HepG2 (cell line): Measurements from ENCODE around the gene AGRP. TPM values are rescaled to one million over a fixed set of nuclear protein-coding genes. Genes with fewer than 3 reads are reported as not detected.

Experiments
- ELF3 ChIP-seq: IDR thresholded peaks from 2 replicates; pipeline ENCODE4 v1.6.1; 2016; ENCODE audit warnings: missing genetic modification reagents, missing compliant biosample characterization
- HNF1B ChIP-seq: sonication (generic); formaldehyde crosslinking; IDR thresholded peaks from 2 replicates; pipeline ENCODE4 v1.5.1; 2020; ENCODE audit warnings: mild to moderate bottlenecking, moderate library complexity, missing genetic modification reagents
- HOMEZ ChIP-seq: IDR thresholded peaks from 2 replicates; pipeline ENCODE4 v1.6.1; 2016; ENCODE audit warnings: low read depth
- ISL2 ChIP-seq: sonication (generic); formaldehyde crosslinking; IDR thresholded peaks from 2 replicates; pipeline ENCODE4 v1.5.0; 2020; ENCODE audit warnings: missing genetic modification reagents
- KDM2A ChIP-seq: sonication (generic); formaldehyde crosslinking; IDR thresholded peaks from 2 replicates; pipeline ENCODE4 v1.4.0; 2020; ENCODE audit warnings: low read depth, missing genetic modification reagents, borderline replicate concordance
- PHF5A ChIP-seq: IDR thresholded peaks from one replicate; pipeline ENCODE4 v1.6.1; 2018; ENCODE audit warnings: low read depth, missing genetic modification reagents; ENCODE audit not compliant: unreplicated experiment
- TBX3 ChIP-seq: fragments of 450-650 bp; IDR thresholded peaks from 2 replicates; pipeline ENCODE4 v1.6.1; 2017; ENCODE audit warnings: antibody characterized with exemption, mild to moderate bottlenecking, inconsistent platforms, borderline replicate concordance
- ZNF484 ChIP-seq: sonication (generic); formaldehyde crosslinking; IDR thresholded peaks from 2 replicates; pipeline ENCODE4 v1.5.1; 2020; ENCODE audit warnings: mild to moderate bottlenecking, low read depth, missing genetic modification reagents, borderline replicate concordance
- ZNF503 ChIP-seq: sonication (generic); formaldehyde crosslinking; IDR thresholded peaks from 2 replicates; pipeline ENCODE4 v1.4.0; 2020; ENCODE audit warnings: missing genetic modification reagents
- ZNF563 ChIP-seq: sonication (generic); formaldehyde crosslinking; IDR thresholded peaks from 2 replicates; pipeline ENCODE4 v1.8.0; 2022; ENCODE audit warnings: mild to moderate bottlenecking, moderate library complexity, missing genetic modification reagents
- ZNF687 ChIP-seq: sonication (generic); formaldehyde crosslinking; IDR thresholded peaks from 2 replicates; pipeline ENCODE4 v1.5.1; 2020; ENCODE audit warnings: mild to moderate bottlenecking, missing genetic modification reagents, moderate library complexity
- polyA plus RNA-seq, 8 experiments: library from polyadenylated mRNA; depleted of rRNA in 3 of 8; stranded (reverse) in 7 of 8; unstranded in 1 of 8; fragments of >200 nt; fragmentation: Illumina TruSeq in 4 of 8; extraction: Trizol in 4 of 8; gene quantifications; 2 replicates each; pipeline versions ENCODE4 v1.2.1 to v1.2.3, GENCODE V29; 2011 to 2016; ENCODE audit warnings: low read depth in 4 of 8, missing spikeins in 1 of 8, mixed read lengths in 1 of 8; ENCODE audit not compliant: insufficient read depth in 1 of 8
- total RNA-seq, 5 experiments: library from RNA; depleted of rRNA; stranded (reverse); fragments of >200 nt; fragmentation: Illumina TruSeq; extraction: Trizol; gene quantifications; 2 replicates each; pipeline ENCODE4 v1.2.3, GENCODE V29; 2016; ENCODE audit warnings: low read depth in 1 of 5

The AGRP gene
- total and polyA plus RNA-seq, 2 of the 13 experiments (the other 11 are each of a cell fraction or from before 2014, with no cell fraction given) = not detected

GRCh38 chr16:67445913-67446907 is 37.1 kb downstream of the AGRP start (continued):
- peak; percentile 10; the same call in 1 of the 2 replicates for TF ChIP-seq KDM2A (CRISPR knock-in tag)
- peak; percentile 82; the same call in 1 of the 2 replicates for TF ChIP-seq HNF1B (CRISPR knock-in tag)
- TF ChIP-seq ISL2 (CRISPR knock-in tag) = 0 out of 2 replicates have a peak, but pooled peaks have one; percentile 16
- TF ChIP-seq ZNF484 (CRISPR knock-in tag) = no peak
- TF ChIP-seq HOMEZ = 0 out of 2 replicates have a peak, but pooled peaks have one; percentile 12
- TF ChIP-seq PHF5A (CRISPR knock-in tag) = peak; percentile 45
- TF ChIP-seq ZNF687 (CRISPR knock-in tag) = peak; percentile 94
- peak; percentile 42; the same call in 1 of the 2 replicates for TF ChIP-seq ELF3 (CRISPR knock-in tag)
- TF ChIP-seq ZNF563 = 0 out of 2 replicates have a peak, but pooled peaks have one; percentile 24
- peak; percentile 47; the same call in 1 of the 2 replicates for TF ChIP-seq TBX3
- 0 out of 2 replicates have a peak, but pooled peaks have one; percentile 43 for TF ChIP-seq ZNF503 (CRISPR knock-in tag)
